Epithelial cell of prostate (primary cell): ENCODE data around the gene PXDN.

Source experiments
- DNase-seq: peaks from one replicate; pipeline ENCODE4 v3.0.0-alpha.2; 2011; ENCODE audit warnings: low read depth, low spot score
- H3K27ac ChIP-seq: fragments of 450-650 bp; 2 replicates; pipeline ENCODE4 v1.5.1; 2017; ENCODE audit warnings: mild to moderate bottlenecking

PXDN gene

GRCh38 chr2:1676091-1676912, 68.0 kb downstream of the PXDN start:
- DNase-seq: no peak
- H3K27ac ChIP-seq: peak overlapping the region; percentile 44

DNA sequence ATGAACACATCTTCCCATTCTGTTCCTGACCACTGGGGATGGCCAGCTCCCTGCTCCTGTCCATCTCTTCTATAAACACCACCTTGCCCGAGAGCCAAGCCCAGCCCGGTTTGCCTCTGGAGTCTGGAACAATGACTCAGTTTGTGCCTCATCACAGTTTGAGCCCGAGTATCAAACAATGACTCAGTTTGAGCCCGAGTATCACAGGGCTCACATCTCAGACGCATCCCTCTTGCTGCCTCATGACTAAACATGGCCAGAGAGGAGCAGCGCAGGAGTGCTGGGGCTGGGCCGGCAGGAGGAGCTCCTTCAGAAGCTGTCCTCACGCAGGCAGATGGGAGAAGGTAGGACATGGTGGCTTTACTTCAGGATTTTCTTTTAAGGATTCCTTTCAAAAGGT, 68.7 kb downstream of the PXDN start:
- H3K27ac ChIP-seq: peak overlapping the region; percentile 44
- peak; percentile 93 for DNase-seq

DNA sequence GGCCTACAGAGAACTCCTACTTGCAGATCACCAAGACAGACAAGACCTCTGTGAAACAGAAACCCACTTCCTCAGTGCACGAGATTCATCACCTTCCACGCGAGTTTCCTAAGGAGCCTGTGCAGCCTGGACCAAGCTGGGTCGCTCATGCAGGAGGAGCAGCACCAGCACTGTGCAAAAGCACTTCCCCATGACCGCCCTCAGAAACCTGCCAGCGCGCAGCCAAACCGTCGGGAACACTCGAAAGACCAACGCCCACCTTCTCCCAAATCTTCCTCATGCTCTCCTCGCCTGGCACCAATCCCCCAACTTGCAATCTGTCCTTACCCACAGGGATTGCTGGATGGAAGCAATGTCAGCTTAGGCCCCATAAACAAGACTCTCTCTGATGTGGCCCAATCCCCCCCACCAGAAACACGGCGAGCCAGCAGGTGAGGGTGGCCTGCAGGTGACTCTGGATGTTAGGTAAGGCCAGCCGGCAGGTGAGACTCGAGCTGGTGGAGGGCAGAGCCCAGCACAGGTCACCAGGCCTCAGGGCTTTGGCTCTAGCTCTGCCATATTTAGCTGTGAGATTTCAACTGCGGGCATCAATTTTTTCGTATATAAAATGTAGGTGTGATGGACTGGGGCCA, 69.4 kb downstream of the PXDN start:
- DNase-seq: no peak
- peak overlapping the region; percentile 44 for H3K27ac ChIP-seq

DNA sequence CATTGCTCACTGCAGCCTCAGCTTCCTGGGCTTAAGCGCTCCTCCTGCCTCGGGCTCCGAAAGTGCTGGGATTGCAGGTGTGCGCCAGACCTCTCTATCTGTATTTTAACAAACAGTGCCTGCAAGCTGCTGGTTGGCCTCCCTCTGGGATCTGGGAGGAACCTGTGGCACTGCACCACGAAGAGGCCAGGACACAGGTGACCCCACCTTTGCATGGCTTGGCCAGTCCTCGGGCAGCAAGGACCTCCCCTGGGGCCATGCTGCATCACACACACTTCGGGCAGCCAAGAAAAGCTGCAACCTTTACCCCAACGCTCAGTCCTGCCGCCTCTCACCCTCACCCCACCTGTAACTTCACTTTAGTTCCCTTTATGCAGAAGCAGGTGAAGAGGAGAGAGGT, 70.0 kb downstream of the PXDN start:
- H3K27ac ChIP-seq: no peak overlapping the region
- no peak for DNase-seq

DNA sequence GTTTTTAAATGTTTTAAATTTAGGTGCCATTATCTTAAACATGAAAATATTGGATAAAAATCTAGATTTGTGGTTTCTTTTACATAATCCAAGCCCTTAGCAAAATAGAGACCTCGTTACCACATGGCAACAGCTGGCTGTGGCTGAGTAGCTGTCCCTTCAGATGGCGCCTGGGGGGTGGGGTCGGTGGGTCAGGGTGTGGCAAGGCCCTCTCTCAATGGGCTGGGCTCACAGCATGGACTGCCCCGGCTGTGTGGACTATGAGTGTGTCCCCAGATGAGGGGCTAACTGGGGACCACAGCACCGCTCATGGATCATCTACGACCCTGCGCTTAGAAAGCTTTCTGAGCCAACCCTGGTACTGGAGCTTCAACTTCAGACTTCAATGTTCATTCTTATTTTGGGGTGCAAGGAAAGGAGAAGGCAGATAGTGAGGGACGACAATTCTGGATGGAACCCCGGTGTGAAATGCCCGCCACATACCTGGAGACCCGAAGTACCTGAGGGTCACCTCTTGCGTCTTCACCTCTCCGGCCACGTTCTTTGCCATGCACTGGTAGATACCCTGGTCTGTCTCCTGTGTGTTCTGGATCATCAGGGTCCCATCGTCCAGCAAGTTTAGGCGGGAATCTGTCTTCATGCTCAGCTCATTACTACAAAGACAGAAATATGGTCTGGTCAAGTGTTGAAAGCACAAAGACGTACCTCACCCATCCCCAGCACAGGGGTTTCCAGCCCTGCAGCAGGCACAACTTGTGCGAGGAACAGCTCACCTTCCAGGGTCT, 71.0 kb downstream of the PXDN start:
- no peak overlapping the region for H3K27ac ChIP-seq

GRCh38 chr2:1672738-1673137, 71.6 kb downstream of the PXDN start:
- DNase-seq: no peak

More for the DNA sequence above, 71.0 kb downstream of the PXDN start:
- DNase-seq: no peak

DNA sequence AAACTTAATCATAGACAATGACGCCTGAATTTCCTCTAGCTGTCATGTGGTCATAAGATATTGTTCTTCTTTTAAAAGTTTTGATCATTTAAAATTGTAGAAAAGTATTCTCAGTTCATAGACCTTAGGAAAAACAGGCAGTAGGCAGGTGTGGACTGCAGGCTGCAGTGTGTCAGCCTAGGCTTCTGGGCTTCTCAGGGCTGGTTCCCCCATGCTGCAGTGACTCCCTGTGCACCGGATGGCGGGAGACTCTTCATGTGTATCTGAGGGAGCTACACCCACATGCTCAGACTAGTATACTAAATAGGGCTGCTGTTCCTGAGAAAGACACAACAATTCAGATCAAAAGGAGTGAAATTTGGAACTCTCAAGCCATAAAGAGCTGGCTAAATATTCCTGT, 72.4 kb downstream of the PXDN start:
- DNase-seq: no peak
- H3K27ac ChIP-seq: no peak overlapping the region

More at GRCh38 chr2:1672738-1673137, 71.6 kb downstream of the PXDN start:
- no peak overlapping the region for H3K27ac ChIP-seq

GRCh38 chr2:1670636-1671035, 73.7 kb downstream of the PXDN start:
- no peak overlapping the region for H3K27ac ChIP-seq
- no peak for DNase-seq

DNA sequence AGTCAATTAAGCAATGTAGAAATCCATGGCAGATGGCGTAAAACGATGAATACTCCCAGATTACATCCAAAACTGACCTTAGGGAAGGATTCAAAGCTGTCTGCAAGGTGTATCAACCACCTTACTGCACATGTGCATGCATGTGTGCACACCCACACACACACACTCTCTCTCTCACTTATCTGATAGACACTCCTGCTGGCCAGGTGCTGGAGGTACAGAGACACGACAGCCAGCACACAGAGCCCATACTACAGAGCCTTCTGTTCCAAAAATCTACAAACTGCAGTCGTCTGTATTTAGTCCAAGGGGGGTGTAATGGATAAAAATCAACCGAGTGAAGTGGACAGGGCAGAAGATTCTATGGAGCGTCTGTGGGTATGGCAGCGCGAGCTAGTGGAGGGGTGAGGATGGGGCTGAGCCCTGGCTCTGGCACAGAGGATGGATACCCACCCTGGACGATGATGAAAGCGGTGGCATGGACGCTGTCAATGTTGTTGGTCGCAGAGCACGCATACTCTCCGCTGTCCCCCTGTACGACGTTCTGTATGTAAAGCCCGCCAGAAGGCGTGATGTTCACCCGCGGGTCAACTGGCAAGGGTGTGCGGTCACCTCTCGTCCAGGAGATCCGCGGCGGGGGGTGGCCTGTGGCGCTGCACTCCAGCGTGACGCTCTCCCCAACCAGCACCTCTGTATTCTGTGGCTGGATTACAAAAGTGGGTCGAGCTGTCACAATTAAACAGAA, 78.4 kb downstream of the PXDN start:
- no peak overlapping the region for H3K27ac ChIP-seq
- no peak for DNase-seq

DNA sequence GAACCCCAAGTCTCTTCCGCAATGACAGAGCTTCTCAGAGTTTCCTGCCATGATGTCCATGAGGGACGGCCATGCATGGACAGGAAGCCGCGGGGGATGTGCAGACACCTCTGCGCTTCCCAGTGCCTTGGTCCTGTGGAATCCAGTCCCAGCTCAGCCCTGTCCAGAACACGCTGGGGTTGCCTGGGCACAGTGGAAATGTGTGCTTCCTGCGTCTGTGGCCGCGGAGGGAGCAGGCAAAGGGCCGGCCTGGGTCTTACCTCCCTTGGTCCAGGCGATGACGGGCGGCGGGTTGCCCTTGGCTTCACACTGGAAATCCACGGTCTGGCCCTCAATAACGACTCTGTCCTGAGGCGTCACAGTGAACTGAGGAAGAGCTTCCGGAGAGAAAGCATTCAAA, 79.6 kb downstream of the PXDN start:
- no peak for DNase-seq

DNA sequence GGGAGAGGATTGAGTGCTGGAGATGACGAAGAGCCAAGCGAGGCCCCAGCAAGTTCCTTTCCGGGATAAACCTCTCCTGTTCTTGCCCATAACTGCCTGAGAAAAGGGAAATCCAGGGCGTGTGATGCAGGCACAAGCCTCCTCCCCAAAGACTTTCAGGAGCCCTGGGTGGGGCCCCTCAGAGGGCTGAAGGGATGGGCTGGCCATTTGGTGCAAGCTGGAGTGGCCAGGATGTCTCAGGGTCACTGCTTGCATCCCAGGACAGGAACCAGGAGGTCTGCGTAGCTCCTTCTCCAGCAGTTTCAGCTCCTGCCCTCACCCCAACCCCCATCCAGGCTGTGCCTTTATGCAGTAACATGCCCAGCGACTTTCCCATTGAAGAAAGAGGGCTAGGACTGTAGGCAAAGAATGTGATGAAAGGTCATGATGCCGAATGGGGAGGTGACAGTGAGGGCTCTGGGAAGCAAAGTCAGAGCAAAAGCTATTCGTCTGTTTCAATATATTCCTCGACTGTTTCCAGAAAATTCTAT, 80.2 kb downstream of the PXDN start:
- H3K27ac ChIP-seq: no peak overlapping the region
- no peak for DNase-seq

More for the DNA sequence above, 79.6 kb downstream of the PXDN start:
- no peak overlapping the region for H3K27ac ChIP-seq

- DNase-seq: no peak
- H3K27ac ChIP-seq: no peak overlapping the region
Observed at GRCh38 chr2:1663621-1664020, 80.7 kb downstream of the PXDN start.

DNA sequence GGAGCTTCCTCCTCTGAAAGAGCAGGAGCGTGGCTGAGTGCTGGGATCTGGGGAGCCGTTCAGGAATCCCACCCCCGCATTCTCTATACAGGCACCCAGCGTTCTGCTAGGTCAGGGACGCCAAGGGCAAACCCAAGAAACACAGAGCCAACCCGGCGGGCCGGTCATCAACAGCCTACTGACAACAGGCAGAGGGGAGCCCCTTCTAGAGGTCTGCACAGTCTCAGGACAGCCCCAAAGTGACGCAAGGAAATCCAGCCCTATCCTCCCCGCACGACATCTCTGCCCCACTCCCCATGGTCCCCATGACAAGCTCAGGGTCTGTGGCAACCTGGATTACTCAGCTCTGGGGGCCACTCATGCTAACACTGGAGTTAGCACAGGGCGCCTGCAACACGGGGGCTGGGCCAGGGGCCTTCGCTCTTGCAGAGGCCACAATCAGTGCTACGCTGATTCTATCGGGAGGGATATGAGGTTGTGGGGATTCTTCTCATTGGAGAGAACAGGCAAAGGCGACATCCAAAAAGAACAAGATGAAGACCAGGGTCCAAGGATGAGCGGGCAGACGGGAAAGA, 81.6 kb downstream of the PXDN start:
- DNase-seq: no peak
- no peak overlapping the region for H3K27ac ChIP-seq

DNA sequence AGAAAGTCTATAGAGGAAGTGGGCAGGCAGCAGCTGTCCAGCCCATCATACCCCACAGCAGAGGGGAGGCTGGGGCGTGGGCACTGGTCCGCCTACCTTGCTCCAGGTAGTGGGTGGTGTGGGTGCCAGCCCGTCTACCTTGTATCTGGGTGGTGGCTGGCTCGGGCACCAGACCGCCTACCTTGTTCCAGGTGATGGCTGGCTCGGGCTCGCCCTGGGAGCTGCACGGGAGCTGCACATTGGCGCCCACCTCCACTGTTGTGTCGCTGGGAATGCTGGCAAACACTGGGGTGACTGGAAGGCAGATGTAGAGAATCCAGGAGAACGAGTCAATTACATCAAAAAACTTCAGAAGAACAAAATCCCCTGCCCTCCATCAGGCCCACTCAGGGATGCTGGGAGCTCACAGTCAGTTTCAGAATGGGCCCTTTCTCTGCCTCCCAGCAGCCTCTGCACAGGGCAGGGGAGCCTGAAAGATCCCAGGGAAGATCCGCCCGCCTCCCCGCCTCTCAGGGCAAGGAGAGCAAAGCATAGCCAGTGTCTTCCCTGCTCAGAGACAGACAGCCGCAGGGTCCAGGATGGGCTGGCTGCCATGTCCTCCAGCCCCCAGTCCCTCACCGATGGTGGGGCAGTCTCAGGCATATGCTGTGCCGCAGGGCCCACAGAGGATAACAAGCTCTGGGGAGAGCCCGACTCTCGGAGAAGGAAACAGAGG, 82.3 kb downstream of the PXDN start:
- H3K27ac ChIP-seq: no peak overlapping the region
- DNase-seq: no peak

- no peak for DNase-seq
- no peak overlapping the region for H3K27ac ChIP-seq
Observed at GRCh38 chr2:1660656-1661640, 83.4 kb downstream of the PXDN start.

DNA sequence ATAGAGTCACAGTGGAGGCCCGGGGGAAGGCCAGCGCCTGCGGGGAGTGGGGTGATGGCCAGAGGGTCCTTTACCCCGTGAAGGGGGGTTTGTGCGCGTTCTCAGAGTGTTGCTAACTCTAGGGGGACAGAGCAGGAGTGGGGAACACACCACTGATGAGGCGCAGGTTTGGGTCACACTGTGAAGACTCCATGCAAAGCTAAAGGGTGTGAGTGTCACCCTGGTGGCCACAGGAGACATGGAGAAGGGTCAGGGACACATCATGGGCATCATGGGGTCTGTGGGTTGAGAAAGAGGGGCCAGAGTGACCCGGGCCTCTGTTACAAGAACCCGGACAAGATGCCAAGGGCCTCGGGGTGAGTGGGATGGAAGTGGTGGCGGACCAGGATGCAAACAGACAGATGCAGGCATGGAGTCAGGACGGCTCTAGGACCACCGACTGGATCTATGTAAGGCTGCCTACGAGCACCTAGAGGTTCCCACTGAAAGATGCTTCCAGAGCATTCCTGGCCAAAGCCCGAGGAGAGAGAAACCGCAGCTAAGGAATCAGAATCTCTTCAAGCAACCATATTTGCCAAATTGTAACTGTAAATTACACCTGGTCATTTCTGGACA, 84.3 kb downstream of the PXDN start:
- no peak for DNase-seq
- no peak overlapping the region for H3K27ac ChIP-seq

GRCh38 chr2:1658394-1659151, 85.7 kb downstream of the PXDN start:
- H3K27ac ChIP-seq: no peak overlapping the region
- DNase-seq: no peak
